GM23338 (cell line): Measurements from ENCODE around the gene NRCAM. TPM values are rescaled to one million over a fixed set of nuclear protein-coding genes. Genes with fewer than 3 reads are reported as not detected.

Experiments
- ATAC-seq: fragments of 200-7000 bp; cut with Tn5 transposase; 3 replicates; pipeline ENCODE4 v1.9.1; 2020
- DNase-seq: peaks from one replicate; pipeline ENCODE4 v3.0.0-alpha.2; 2015; ENCODE audit warnings: low spot score
- H2AFZ ChIP-seq: fragments of 200-600 bp; sonication (generic); 2 replicates; pipeline ENCODE4 v1.8.0; 2016; ENCODE audit warnings: antibody characterized with exemption, mild to moderate bottlenecking, moderate library complexity
- H3F3A ChIP-seq: fragments of 200-600 bp; sonication (generic); replicated peaks from 2 replicates; pipeline ENCODE4 v1.8.0; 2017; ENCODE audit warnings: antibody characterized with exemption, mixed run types, low read depth
- H3K27ac ChIP-seq: fragments of 200-600 bp; sonication (generic); 2 replicates; pipeline ENCODE4 v1.6.1; 2016; ENCODE audit warnings: low read depth
- H3K27me3 ChIP-seq: fragments of 200-600 bp; sonication (generic); 2 replicates; pipeline ENCODE4 v1.8.0; 2016; ENCODE audit warnings: mild to moderate bottlenecking, mixed run types, moderate library complexity; ENCODE audit not compliant: insufficient read depth
- H3K36me3 ChIP-seq: fragments of 200-600 bp; sonication (generic); 2 replicates; pipeline ENCODE4 v1.8.0; 2016; ENCODE audit warnings: mild to moderate bottlenecking; ENCODE audit not compliant: insufficient read depth
- H3K4me1 ChIP-seq: fragments of 200-600 bp; sonication (generic); 2 replicates; pipeline ENCODE4 v1.8.0; 2016; ENCODE audit warnings: mild to moderate bottlenecking, moderate library complexity; ENCODE audit not compliant: insufficient read depth
- H3K4me2 ChIP-seq: fragments of 200-600 bp; sonication (generic); 2 replicates; pipeline ENCODE4 v1.7.1; 2017; ENCODE audit warnings: mixed run types
- H3K4me3 ChIP-seq: fragments of 200-600 bp; sonication (generic); 2 replicates; pipeline ENCODE4 v1.6.1; 2016; ENCODE audit warnings: mixed run types
- H3K79me2 ChIP-seq: fragments of 200-600 bp; sonication (generic); replicated peaks from 2 replicates; pipeline ENCODE4 v1.8.0; 2017; ENCODE audit warnings: mild to moderate bottlenecking; ENCODE audit not compliant: insufficient read depth
- H3K9me2 ChIP-seq: fragments of 200-600 bp; sonication (generic); 2 replicates; pipeline ENCODE4 v1.8.0; 2017; ENCODE audit not compliant: insufficient read depth
- H4K20me1 ChIP-seq: fragments of 200-600 bp; sonication (generic); replicated peaks from 2 replicates; pipeline ENCODE4 v1.8.0; 2017; ENCODE audit warnings: mild to moderate bottlenecking; ENCODE audit not compliant: insufficient read depth
- H3K27ac Mint-ChIP-seq: 2 replicates; pipeline ENCODE4 v1.8.0; 2020; ENCODE audit warnings: inconsistent platforms, mild to moderate bottlenecking, moderate library complexity, mixed read lengths
- H3K27me3 Mint-ChIP-seq: 3 replicates; pipeline ENCODE4 v1.8.0; 2022; ENCODE audit warnings: low read depth, mild to moderate bottlenecking, moderate library complexity, mixed read lengths, inconsistent platforms; ENCODE audit not compliant: insufficient read depth, poor library complexity
- H3K36me3 Mint-ChIP-seq: 3 replicates; pipeline ENCODE4 v1.8.0; 2021; ENCODE audit warnings: low read depth, mild to moderate bottlenecking, inconsistent platforms, moderate library complexity, mixed read lengths
- H3K4me1 Mint-ChIP-seq: 3 replicates; pipeline ENCODE4 v1.8.0; 2020; ENCODE audit warnings: mild to moderate bottlenecking, inconsistent platforms, mixed read lengths
- H3K4me3 Mint-ChIP-seq: 3 replicates; pipeline ENCODE4 v1.8.0; 2021; ENCODE audit warnings: moderate library complexity, mild to moderate bottlenecking, inconsistent platforms, mixed read lengths
- H3K9me3 Mint-ChIP-seq: 3 replicates; pipeline ENCODE4 v1.8.0; 2020; ENCODE audit warnings: moderate library complexity, mild to moderate bottlenecking, inconsistent platforms, mixed read lengths
- CREB1 ChIP-seq: fragments of 250-450 bp; sonication (Bioruptor Pico); IDR thresholded peaks from 2 replicates; pipeline ENCODE4 v1.5.0; 2020; ENCODE audit warnings: low read depth, mild to moderate bottlenecking, moderate library complexity
- NANOG ChIP-seq: IDR thresholded peaks from 2 replicates; pipeline ENCODE4 v1.6.1; 2016; ENCODE audit warnings: antibody characterized with exemption, borderline replicate concordance
- REST ChIP-seq: IDR thresholded peaks from one replicate; pipeline ENCODE4 v1.6.1; 2018; ENCODE audit warnings: antibody characterized with exemption; ENCODE audit not compliant: unreplicated experiment
- ZNF114 ChIP-seq: fragments of 250-450 bp; sonication (Bioruptor Pico); IDR thresholded peaks from 2 replicates; pipeline ENCODE4 v1.5.0; 2020; ENCODE audit warnings: mild to moderate bottlenecking, moderate library complexity
- ZNF331 ChIP-seq: fragments of 250-450 bp; sonication (Bioruptor Pico); IDR thresholded peaks from 2 replicates; pipeline ENCODE4 v1.5.0; 2020; ENCODE audit warnings: low read depth, mild to moderate bottlenecking, moderate library complexity
- polyA plus RNA-seq: library from polyadenylated mRNA; unstranded; fragments of >200 nt; fragmentation: Nextera tagmentation; extraction: Ambion mirVana; gene quantifications from 2 replicates; pipeline ENCODE4 v1.2.1, GENCODE V29; 2016
- total RNA-seq: library from RNA; depleted of rRNA; stranded (reverse); fragments of >200 nt; shearing (Covaris generic); gene quantifications from 2 replicates; pipeline ENCODE4 v1.2.3, GENCODE V29; 2014
- TF ChIP-seq, protein P1 (sequence below): IDR thresholded peaks from 2 replicates; pipeline ENCODE4 v1.6.1; 2016; ENCODE audit warnings: antibody characterized with exemption
- TF ChIP-seq, protein P2 (sequence below): fragments of 250-450 bp; sonication (Bioruptor Pico); IDR thresholded peaks from 2 replicates; pipeline ENCODE4 v1.5.0; 2020; ENCODE audit warnings: mild to moderate bottlenecking, moderate library complexity

The NRCAM gene
- total and polyA plus RNA-seq, 2 experiments from 2014 or later: 2.5 to 6.8 TPM

GRCh38 chr7:108301387-108301786, 154.8 kb downstream of the NRCAM start:
- Mint-ChIP-seq H3K9me3 (no peaks in the 10 kb centered on the region), H3K27ac (no peak overlapping the region), H3K36me3 (no peaks in the 10 kb centered on the region), H3K4me3 (no peak overlapping the region), H3K27me3 (no peaks in the 10 kb centered on the region), H3K4me1 (no peaks in the 10 kb centered on the region)
- TF ChIP-seq ZNF331 (CRISPR knock-in tag) (no peak), REST (no peak), NANOG (no peak), ZNF114 (CRISPR knock-in tag) (no peak), CREB1 (no peak)
- TF ChIP-seq, protein P1, sequence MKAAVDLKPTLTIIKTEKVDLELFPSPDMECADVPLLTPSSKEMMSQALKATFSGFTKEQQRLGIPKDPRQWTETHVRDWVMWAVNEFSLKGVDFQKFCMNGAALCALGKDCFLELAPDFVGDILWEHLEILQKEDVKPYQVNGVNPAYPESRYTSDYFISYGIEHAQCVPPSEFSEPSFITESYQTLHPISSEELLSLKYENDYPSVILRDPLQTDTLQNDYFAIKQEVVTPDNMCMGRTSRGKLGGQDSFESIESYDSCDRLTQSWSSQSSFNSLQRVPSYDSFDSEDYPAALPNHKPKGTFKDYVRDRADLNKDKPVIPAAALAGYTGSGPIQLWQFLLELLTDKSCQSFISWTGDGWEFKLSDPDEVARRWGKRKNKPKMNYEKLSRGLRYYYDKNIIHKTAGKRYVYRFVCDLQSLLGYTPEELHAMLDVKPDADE: no peak
- TF ChIP-seq, protein P2, sequence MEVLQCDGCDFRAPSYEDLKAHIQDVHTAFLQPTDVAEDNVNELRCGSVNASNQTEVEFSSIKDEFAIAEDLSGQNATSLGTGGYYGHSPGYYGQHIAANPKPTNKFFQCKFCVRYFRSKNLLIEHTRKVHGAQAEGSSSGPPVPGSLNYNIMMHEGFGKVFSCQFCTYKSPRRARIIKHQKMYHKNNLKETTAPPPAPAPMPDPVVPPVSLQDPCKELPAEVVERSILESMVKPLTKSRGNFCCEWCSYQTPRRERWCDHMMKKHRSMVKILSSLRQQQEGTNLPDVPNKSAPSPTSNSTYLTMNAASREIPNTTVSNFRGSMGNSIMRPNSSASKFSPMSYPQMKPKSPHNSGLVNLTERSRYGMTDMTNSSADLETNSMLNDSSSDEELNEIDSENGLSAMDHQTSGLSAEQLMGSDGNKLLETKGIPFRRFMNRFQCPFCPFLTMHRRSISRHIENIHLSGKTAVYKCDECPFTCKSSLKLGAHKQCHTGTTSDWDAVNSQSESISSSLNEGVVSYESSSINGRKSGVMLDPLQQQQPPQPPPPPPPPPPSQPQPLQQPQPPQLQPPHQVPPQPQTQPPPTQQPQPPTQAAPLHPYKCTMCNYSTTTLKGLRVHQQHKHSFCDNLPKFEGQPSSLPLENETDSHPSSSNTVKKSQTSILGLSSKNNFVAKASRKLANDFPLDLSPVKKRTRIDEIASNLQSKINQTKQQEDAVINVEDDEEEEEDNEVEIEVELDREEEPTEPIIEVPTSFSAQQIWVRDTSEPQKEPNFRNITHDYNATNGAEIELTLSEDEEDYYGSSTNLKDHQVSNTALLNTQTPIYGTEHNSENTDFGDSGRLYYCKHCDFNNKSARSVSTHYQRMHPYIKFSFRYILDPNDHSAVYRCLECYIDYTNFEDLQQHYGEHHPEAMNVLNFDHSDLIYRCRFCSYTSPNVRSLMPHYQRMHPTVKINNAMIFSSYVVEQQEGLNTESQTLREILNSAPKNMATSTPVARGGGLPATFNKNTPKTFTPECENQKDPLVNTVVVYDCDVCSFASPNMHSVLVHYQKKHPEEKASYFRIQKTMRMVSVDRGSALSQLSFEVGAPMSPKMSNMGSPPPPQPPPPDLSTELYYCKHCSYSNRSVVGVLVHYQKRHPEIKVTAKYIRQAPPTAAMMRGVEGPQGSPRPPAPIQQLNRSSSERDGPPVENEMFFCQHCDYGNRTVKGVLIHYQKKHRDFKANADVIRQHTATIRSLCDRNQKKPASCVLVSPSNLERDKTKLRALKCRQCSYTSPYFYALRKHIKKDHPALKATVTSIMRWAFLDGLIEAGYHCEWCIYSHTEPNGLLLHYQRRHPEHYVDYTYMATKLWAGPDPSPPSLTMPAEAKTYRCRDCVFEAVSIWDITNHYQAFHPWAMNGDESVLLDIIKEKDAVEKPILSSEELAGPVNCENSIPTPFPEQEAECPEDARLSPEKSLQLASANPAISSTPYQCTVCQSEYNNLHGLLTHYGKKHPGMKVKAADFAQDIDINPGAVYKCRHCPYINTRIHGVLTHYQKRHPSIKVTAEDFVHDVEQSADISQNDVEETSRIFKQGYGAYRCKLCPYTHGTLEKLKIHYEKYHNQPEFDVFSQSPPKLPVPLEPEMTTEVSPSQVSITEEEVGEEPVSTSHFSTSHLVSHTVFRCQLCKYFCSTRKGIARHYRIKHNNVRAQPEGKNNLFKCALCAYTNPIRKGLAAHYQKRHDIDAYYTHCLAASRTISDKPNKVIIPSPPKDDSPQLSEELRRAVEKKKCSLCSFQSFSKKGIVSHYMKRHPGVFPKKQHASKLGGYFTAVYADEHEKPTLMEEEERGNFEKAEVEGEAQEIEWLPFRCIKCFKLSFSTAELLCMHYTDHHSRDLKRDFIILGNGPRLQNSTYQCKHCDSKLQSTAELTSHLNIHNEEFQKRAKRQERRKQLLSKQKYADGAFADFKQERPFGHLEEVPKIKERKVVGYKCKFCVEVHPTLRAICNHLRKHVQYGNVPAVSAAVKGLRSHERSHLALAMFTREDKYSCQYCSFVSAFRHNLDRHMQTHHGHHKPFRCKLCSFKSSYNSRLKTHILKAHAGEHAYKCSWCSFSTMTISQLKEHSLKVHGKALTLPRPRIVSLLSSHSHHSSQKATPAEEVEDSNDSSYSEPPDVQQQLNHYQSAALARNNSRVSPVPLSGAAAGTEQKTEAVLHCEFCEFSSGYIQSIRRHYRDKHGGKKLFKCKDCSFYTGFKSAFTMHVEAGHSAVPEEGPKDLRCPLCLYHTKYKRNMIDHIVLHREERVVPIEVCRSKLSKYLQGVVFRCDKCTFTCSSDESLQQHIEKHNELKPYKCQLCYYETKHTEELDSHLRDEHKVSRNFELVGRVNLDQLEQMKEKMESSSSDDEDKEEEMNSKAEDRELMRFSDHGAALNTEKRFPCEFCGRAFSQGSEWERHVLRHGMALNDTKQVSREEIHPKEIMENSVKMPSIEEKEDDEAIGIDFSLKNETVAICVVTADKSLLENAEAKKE (CRISPR knock-in tag): no peak
- Histone ChIP-seq H3K27ac (no peak overlapping the region), H3K4me3 (no peak overlapping the region), H3K36me3 (no peaks in the 10 kb centered on the region), H3K4me2 (no peak overlapping the region), H3K27me3 (no peaks in the 10 kb centered on the region), H3K9me2 (no peaks in the 10 kb centered on the region), H3K79me2 (no peaks in the 10 kb centered on the region), H3K4me1 (no peaks in the 10 kb centered on the region), H3F3A (no peaks in the 10 kb centered on the region), H2AFZ (no peak overlapping the region), H4K20me1 (no peaks in the 10 kb centered on the region)
- ATAC-seq: no peak
- no peak for DNase-seq
